Measurements from ENCODE around the gene KRT77. TPM values are rescaled to one million over a fixed set of nuclear protein-coding genes. Genes with fewer than 3 reads are reported as not detected.

KRT77 gene
- total and polyA plus RNA-seq, 4 donors = not detected

DNA sequence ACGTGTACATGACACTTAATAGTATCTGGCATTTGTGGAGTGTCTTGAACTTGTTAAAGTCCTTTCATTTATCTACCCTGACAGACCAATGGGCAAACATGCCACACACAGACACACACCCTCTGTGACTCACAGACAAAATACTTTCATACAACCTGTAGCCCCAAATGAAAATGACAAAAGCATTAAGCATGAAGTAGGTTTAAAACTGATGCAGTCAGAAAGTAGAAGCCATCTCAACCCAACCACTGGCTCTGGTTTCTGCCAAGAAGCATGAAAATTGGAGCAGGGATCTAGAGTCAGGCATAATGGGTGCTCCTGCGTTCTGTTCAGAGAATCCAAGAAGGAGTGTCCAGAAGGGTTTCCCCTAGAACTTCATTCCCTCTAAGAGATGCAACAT lies 23.1 kb upstream of the KRT77 start:
- no peak for TF ChIP-seq CTCF (IDR thresholded peaks at IDR 0.05; ENCODE audit: control extremely low read depth, extremely low read depth)
- no peak for ATAC-seq (ENCODE audit: insufficient read depth, low FRiP score)
- Histone ChIP-seq H3K4me3 (no peak overlapping the region), H3K27me3 (ENCODE audit: control insufficient read depth in 3 of 3, insufficient read depth in 3 of 3, low read length in 2 of 3) (peaks cover 0 to 8% (median 2%) of the 10 kb centered on the region in 3 donors), H3K9me3 (ENCODE audit: control insufficient read depth in 4 of 4, insufficient read depth in 3 of 4, low read length in 3 of 4) (peaks cover 0 to 2% (median 0%) of the 10 kb centered on the region in 4 donors), H3K27ac (ENCODE audit: low read depth in 1 of 2, low read length in 1 of 2) (no peak overlapping the region), H3K9ac (ENCODE audit: insufficient read depth in 1 of 2, low read length in 2 of 2) (no peak overlapping the region), H3K36me3 (ENCODE audit: control insufficient read depth in 4 of 4, insufficient read depth in 4 of 4, low read length in 4 of 4) (no peaks in the 10 kb centered on the region), H3K4me1 (ENCODE audit: control insufficient read depth in 5 of 5, insufficient read depth in 5 of 5, low read length in 5 of 5) (no peaks in the 10 kb centered on the region)
- no peak for DNase-seq
- 59 to 81% methylated on average over 2 of the region's 2 CpGs for WGBS, 2 donors

DNA sequence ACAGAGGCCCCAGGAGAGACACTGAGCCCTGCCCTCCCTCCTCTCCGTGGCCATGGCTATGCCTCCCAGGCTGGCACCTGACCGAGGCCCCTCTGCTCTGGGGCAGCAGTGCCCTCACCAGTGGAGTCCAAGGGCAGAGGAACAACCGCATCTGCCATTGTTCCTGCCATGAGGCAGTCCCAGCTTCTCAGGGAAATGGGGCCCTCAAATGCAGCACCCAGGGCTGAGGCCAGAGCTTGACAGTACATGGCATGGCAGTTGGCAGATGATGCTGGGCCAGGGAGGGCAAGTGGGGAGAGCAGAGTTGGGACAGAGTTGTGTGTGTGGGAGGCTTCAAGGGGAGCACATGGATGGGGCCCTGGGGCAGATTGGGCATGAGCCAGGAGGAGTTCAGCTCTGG lies 21.1 kb upstream of the KRT77 start:
- H3K9me3 ChIP-seq (ENCODE audit: control insufficient read depth in 4 of 4, insufficient read depth in 3 of 4, low read length in 3 of 4) = peaks cover 0 to 2% (median 0%) of the 10 kb centered on the region in 4 donors
- H3K27me3 ChIP-seq (ENCODE audit: control insufficient read depth in 3 of 3, insufficient read depth in 3 of 3, low read length in 2 of 3) = peaks cover 0 to 14% (median 2%) of the 10 kb centered on the region in 3 donors
- DNase-seq (no peak), ATAC-seq (ENCODE audit: insufficient read depth, low FRiP score) (no peak)
- 88 to 89% methylated on average over 3 of the region's 3 CpGs for WGBS, 2 donors
- no peak overlapping the region for H3K27ac ChIP-seq (ENCODE audit: low read depth in 1 of 2, low read length in 1 of 2)
- TF ChIP-seq CTCF (IDR thresholded peaks at IDR 0.05; ENCODE audit: control extremely low read depth, extremely low read depth) = no peak
- H3K36me3 ChIP-seq (ENCODE audit: control insufficient read depth in 4 of 4, insufficient read depth in 4 of 4, low read length in 4 of 4) = no peaks in the 10 kb centered on the region
- no peaks in the 10 kb centered on the region for H3K4me1 ChIP-seq (ENCODE audit: control insufficient read depth in 5 of 5, insufficient read depth in 5 of 5, low read length in 5 of 5)
- no peak overlapping the region for H3K9ac ChIP-seq (ENCODE audit: insufficient read depth in 1 of 2, low read length in 2 of 2)
- H3K4me3 ChIP-seq = no peak overlapping the region

DNA sequence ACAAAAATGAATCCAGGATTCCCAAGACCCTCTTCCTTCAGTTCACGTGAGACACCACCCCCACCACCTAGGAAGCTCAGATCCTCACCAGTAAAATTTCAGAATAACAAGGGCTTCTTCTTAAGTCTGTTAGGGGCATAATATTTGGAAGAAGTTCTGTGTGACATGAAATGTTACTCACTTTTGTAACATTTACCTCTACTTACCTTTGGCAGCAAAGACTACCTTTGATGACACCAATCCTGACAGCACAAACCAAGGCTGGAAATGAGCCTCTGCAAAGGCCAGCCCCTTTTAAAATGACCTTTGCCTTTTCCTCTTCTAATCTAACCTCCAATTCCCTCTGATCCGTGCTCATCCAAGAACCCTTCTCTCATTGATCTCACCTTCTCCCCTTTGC lies 19.4 kb upstream of the KRT77 start:
- WGBS, 2 donors = 75 to 92% methylated on average over 2 of the region's 2 CpGs

More for the DNA sequence above, 19.4 kb upstream of the KRT77 start:
- DNase-seq (no peak), ATAC-seq (ENCODE audit: insufficient read depth, low FRiP score) (no peak)
- Histone ChIP-seq H3K4me1 (ENCODE audit: control insufficient read depth in 5 of 5, insufficient read depth in 5 of 5, low read length in 5 of 5) (no peaks in the 10 kb centered on the region), H3K27me3 (ENCODE audit: control insufficient read depth in 3 of 3, insufficient read depth in 3 of 3, low read length in 2 of 3) (peaks cover 0 to 14% (median 0%) of the 10 kb centered on the region in 3 donors), H3K27ac (ENCODE audit: low read depth in 1 of 2, low read length in 1 of 2) (no peak overlapping the region), H3K9me3 (ENCODE audit: control insufficient read depth in 4 of 4, insufficient read depth in 3 of 4, low read length in 3 of 4) (peaks cover 0 to 5% (median 0%) of the 10 kb centered on the region in 4 donors), H3K4me3 (no peak overlapping the region), H3K36me3 (ENCODE audit: control insufficient read depth in 4 of 4, insufficient read depth in 4 of 4, low read length in 4 of 4) (no peaks in the 10 kb centered on the region), H3K9ac (ENCODE audit: insufficient read depth in 1 of 2, low read length in 2 of 2) (no peak overlapping the region)
- no peak for TF ChIP-seq CTCF (IDR thresholded peaks at IDR 0.05; ENCODE audit: control extremely low read depth, extremely low read depth)

Data from lung (tissue), 12 donors.